DLD1 (cell line): Measurements from ENCODE around the gene CRMP1.

Experiments
- in situ Hi-C: cut with HindIII; loops from 2 replicates; pipeline ENCODE4 v1.10.0; 2017; ENCODE audit warnings: low sequenced_read_pairs

Gene CRMP1

GRCh38 chr4:5890063-5890727 is 2.7 kb downstream of the CRMP1 start:
- in situ Hi-C loops, result no loop called here

- in situ Hi-C loops, result no loop called here
Measured at GRCh38 chr4:5889002-5889696, 3.7 kb downstream of the CRMP1 start.

- in situ Hi-C loops, result no loop called here
Measured at GRCh38 chr4:5888222-5889001, 4.5 kb downstream of the CRMP1 start.

- in situ Hi-C loops, result no loop called here
Measured at GRCh38 chr4:5887361-5888221, 5.3 kb downstream of the CRMP1 start.

- in situ Hi-C loops, result no loop called here
Measured at GRCh38 chr4:5887011-5887360, 5.9 kb downstream of the CRMP1 start.

- in situ Hi-C loops, result no loop called here
Measured at GRCh38 chr4:5885733-5886132, 7.2 kb downstream of the CRMP1 start.

GRCh38 chr4:5884796-5885195 is 8.1 kb downstream of the CRMP1 start:
- in situ Hi-C loops, result no loop called here

- in situ Hi-C loops, result no loop called here
Measured at GRCh38 chr4:5883916-5884315, 9.0 kb downstream of the CRMP1 start.

- in situ Hi-C loops, result no loop called here
Measured at GRCh38 chr4:5882947-5883346, 9.9 kb downstream of the CRMP1 start.

- in situ Hi-C loops, result no loop called here
Measured at GRCh38 chr4:5881340-5881739, 11.5 kb downstream of the CRMP1 start.

GRCh38 chr4:5878359-5878758 is 14.5 kb downstream of the CRMP1 start:
- in situ Hi-C loops, result no loop called here

- in situ Hi-C loops, result no loop called here
Measured at GRCh38 chr4:5877392-5877791, 15.5 kb downstream of the CRMP1 start.

GRCh38 chr4:5874811-5875449 is 18.0 kb downstream of the CRMP1 start:
- in situ Hi-C loops, result no loop called here

- in situ Hi-C loops, result no loop called here
Measured at GRCh38 chr4:5870701-5871100, 22.2 kb downstream of the CRMP1 start.

- in situ Hi-C loops, result no loop called here
Measured at GRCh38 chr4:5869966-5870619, 22.8 kb downstream of the CRMP1 start.

- in situ Hi-C loops, result no loop called here
Measured at GRCh38 chr4:5867866-5868265, 25.0 kb downstream of the CRMP1 start.

- in situ Hi-C loops, result no loop called here
Measured at GRCh38 chr4:5866841-5867813, 25.8 kb downstream of the CRMP1 start.

GRCh38 chr4:5865896-5866599 is 26.8 kb downstream of the CRMP1 start:
- in situ Hi-C loops, result no loop called here
